HCT116 (cell line): ENCODE data around the gene TAS2R10.

ENCODE experiments used
- CBX3 ChIP-seq: IDR thresholded peaks from 2 replicates; pipeline ENCODE4 v1.6.1; 2012; ENCODE audit warnings: low read depth
- CEBPB ChIP-seq: IDR thresholded peaks from 2 replicates; pipeline ENCODE4 v1.6.1; 2012; ENCODE audit warnings: low read depth
- CTCF ChIP-seq, 3 experiments: fragments of 200-600 bp in 1 of 3; sonication (generic) in 1 of 3; IDR thresholded peaks in 2 of 3; conservative IDR thresholded peaks in 1 of 3; 2 replicates each; pipeline ENCODE4 v1.5.1; 2012 to 2017; ENCODE audit warnings: low read depth in 2 of 3, low read length in 2 of 3, antibody characterized with exemption in 1 of 3, borderline replicate concordance in 1 of 3, control low read depth in 1 of 3, mild to moderate bottlenecking in 1 of 3, mixed read lengths in 1 of 3, mixed run types in 1 of 3, moderate library complexity in 1 of 3; ENCODE audit not compliant: insufficient read depth in 1 of 3
- EGR1 ChIP-seq: IDR thresholded peaks from 2 replicates; pipeline ENCODE4 v1.6.1; 2012; ENCODE audit warnings: low read depth
- EZH2 ChIP-seq: fragments of 200-600 bp; sonication (generic); IDR thresholded peaks from 2 replicates; pipeline ENCODE4 v1.6.1; 2017; ENCODE audit warnings: antibody characterized with exemption, mixed run types
- EZH2phosphoT487 ChIP-seq: fragments of 200-600 bp; IDR thresholded peaks from 2 replicates; pipeline ENCODE4 v1.6.1; 2018; ENCODE audit warnings: antibody characterized with exemption, borderline replicate concordance
- JUND ChIP-seq: IDR thresholded peaks from 2 replicates; pipeline ENCODE4 v1.6.1; 2012
- MAX ChIP-seq: IDR thresholded peaks from 2 replicates; pipeline ENCODE4 v1.6.1; 2012
- POLR2A ChIP-seq: IDR thresholded peaks from 2 replicates; pipeline ENCODE4 v1.7.0; 2011; ENCODE audit warnings: borderline replicate concordance; ENCODE audit not compliant: insufficient read depth, insufficient read length; ENCODE audit errors: extremely low read depth
- POLR2AphosphoS5 ChIP-seq: IDR thresholded peaks from 2 replicates; pipeline ENCODE4 v1.6.1; 2011; ENCODE audit warnings: mild to moderate bottlenecking, low read depth, low read length, moderate library complexity
- RAD21 ChIP-seq: IDR thresholded peaks from 2 replicates; pipeline ENCODE4 v1.6.1; 2012; ENCODE audit warnings: low read depth, mild to moderate bottlenecking
- SP1 ChIP-seq: IDR thresholded peaks from 2 replicates; pipeline ENCODE4 v1.6.1; 2012; ENCODE audit warnings: low read depth
- TCF7L2 ChIP-seq: IDR thresholded peaks from 2 replicates; pipeline ENCODE4 v1.7.0; 2011; ENCODE audit warnings: borderline replicate concordance, inconsistent platforms; ENCODE audit not compliant: insufficient read depth, insufficient read length; ENCODE audit errors: extremely low read depth
- YY1 ChIP-seq: IDR thresholded peaks from 2 replicates; pipeline ENCODE4 v1.6.1; 2011; ENCODE audit warnings: low read length, low read depth, moderate library complexity, mild to moderate bottlenecking; ENCODE audit not compliant: insufficient replicate concordance; ENCODE audit errors: extremely low read depth

GRCh38 chr12:10851243-10851858, 25.2 kb upstream of the TAS2R10 start:
- no peak for TF ChIP-seq CBX3
- TF ChIP-seq EZH2phosphoT487 = no peak
- no peak for TF ChIP-seq EGR1
- TF ChIP-seq CTCF (IDR thresholded peaks at IDR 0.05 in 2 of 3, conservative IDR thresholded peaks at IDR 0.05 in 1 of 3; ENCODE audit: borderline replicate concordance in 1 of 3, insufficient read depth in 1 of 3, low read depth in 2 of 3, low read length in 2 of 3) = no peak
- TF ChIP-seq EZH2 = no peak
- no peak for TF ChIP-seq CEBPB
- no peak for TF ChIP-seq POLR2A
- no peak for TF ChIP-seq RAD21
- TF ChIP-seq JUND = no peak
- TF ChIP-seq SP1 = no peak
- no peak for TF ChIP-seq MAX
- no peak for TF ChIP-seq TCF7L2
- no peak for TF ChIP-seq YY1
- TF ChIP-seq POLR2AphosphoS5 = no peak
